ENCODE measurements around the gene NAA80.
"Not testable (repeated sequence)": the region's sequence is repeated elsewhere in the genome, so short reads cannot be mapped to it uniquely, and the experiment has no call there.

Gene NAA80

DNA sequence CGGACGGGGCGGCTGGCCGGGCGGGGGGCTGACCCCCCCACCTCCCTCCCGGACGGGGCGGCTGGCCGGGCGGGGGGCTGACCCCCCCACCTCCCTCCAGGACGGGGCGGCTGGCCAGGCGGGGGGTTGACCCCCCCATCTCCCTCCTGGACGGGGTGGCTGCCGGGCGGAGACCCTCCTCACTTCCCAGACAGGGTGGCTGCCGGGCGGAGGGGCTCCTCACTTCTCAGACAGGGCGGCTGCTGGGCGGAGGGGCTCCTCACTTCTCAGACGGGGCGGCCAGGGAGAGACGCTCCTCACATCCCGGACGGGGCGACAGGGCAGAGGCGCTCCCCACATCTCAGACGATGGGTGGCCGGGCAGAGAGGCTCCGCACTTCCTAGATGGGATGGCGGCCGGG lies 12.8 kb upstream of the NAA80 start:
- not testable (repeated sequence) for DNase-seq

DNA sequence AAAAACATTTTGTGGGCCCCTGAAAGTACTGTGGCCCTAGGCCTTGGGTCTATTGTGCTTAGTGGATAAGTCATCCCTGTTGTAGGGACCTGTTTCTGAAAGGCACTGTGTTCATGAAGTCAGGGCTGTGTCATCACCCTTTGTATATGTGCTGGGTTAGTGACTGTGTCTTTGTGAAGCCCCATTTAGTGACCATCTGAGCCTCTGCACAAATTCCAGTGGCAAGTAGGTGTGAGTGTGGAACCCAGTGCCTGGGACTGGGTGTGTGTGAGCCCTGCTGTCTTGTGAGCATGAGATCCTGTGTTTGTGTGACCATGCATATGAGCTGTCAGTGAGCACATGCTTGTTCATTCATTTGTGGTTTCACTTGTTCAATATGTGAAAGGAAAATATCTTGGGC lies 5.4 kb upstream of the NAA80 start:
- DNase-seq: no peak

DNA sequence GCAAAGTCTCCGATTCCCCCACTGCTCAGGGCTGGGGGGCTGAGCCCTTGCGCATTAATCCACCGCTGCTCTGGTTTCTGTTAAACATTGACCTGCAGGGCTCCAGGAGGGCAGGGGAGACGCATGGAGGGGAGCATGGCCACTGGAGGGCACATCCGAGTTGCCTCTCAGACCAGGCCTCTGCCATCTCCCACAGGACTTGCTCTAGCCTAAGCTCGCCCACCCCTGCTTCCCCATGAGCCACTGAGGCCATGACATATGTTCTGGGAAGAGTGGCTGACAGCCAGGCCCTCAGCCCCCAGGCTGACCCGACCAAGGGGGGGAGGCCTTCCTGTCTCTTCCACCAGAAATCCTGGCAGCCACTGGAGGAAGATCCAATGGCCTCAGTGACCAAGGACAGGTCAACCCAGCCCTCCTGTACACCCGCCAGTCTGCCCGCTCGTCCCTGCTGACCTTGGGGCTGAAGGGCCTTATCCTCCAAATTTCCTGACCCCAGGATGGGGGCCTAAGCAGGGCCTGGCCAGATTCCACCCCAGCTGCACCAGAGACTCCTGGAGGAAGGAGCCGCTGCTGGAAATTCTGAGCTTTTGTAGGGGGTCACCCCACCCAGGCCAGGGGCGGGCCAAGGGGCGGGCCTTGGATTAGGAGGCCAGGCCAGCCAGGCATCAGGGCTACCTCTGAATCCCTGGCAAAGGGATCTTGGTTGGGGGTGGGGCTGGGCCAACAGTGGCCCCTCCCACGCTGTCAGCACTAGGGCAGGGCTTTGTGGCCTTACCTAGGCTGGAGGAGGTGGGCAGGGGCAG lies 4.0 kb upstream of the NAA80 start, which contains the start of gene HYAL1:
Gene HYAL1, minus strand, starts transcription at position 562 of the 803 bp plus-strand sequence. CDS start 618 bp downstream, outside the sequence.
- DNase-seq: no peak

DNA sequence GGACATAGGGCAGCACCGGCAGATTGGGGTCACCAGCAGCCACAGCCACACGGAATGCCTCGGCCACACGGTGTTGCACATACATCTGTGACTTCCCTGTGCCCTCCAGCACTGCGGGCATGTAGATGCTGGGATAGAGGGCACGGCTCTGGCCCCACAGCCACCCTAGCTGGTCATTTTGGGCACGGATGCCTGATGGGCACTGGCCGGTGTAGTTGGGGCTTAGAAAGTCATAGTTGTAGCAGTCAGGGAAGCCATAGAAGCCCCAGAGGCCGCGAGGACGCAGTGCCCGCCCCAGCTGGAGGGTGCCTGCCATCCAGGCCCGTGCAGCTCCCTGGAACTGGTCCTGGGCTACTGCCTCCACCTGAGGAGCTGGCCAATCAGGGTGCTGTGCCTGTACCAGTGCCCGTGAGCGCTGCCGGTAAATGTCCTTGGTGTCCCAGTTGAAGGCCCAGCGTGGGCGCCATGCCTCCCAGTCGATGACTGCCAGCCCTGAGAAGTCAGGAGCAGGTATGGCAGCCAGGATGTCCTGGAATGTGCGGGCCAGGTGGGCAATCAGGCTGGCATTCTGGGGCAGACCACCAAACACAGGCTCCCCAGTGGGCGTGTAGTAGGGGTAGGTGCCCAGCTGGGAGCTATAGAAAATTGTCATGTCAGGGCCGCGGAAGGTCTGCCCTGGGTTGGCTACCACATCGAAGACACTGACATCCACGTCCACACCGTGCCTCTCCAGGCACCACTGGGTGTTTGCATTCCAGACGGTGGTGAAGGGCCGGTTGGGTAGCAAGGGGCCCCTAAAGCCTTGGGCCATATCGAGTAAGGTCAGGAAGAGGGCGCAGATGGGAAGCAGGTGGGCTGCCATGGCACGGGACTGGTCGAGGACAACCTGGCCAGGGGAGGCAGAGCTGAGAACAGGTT lies 3.1 kb upstream of the NAA80 start:
- DNase-seq: no peak

DNA sequence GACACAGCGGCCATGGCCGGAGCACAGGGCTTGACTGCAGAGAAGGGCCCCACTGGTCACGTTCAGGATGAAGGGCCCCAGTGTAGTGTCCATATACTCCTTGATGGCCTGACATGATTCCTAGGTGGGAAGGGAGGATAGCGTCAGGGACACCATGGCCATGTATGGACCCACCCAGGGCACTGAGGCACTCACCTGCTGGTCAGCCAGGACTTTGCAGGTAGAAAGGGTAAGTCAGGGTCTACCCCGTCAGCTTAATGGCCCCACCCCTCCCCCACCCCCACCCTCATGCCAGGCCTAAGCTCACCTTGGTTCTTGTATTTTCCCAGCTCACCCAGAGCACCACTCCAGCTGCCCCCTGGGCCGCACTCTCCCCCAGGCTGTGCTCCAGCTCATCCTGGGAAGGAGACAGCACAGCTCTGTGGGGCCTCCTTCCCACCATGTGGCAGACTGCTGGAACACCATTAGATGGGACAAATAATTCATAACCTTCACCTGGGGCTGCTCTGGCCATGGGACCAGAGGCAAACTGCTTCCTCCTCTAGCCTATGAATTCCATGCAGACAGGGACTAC lies 1.6 kb upstream of the NAA80 start:
- DNase-seq: no peak

DNA sequence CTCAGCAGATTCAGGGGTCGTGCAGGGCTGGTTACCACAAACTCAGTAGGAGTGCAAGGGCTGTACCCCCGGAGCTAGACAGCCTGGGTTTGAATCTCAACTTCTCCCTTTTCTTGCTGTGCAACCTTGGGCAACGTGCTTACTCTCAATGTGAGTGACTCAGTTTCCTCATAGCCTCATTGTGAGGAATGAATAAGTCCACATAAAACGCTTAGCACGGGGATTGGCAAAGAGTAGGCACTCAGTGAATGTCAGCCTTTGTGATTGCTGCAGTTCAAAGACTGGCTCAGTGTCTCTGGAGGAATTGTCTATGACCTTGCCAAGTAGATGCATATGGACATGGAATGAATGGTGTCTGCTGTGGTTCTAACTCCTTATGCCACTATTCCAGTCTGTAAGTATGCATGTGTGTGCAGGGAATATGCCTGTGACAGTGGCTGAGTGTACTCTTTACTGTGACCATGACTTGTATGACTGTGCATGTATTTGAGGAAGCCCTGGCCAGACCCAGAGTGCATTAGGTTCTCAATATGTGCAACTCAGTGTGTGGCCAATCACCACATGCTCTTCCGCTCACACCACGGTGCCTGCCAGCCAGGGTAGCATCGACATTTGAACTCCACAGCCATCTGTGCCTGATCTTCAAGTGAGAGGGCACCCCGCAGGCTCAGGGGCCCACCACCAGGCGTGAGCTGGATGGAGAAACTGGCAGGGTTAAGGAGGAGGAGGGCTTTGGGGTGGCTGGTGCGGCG lies 900 bp upstream of the NAA80 start:
- no peak for DNase-seq

DNA sequence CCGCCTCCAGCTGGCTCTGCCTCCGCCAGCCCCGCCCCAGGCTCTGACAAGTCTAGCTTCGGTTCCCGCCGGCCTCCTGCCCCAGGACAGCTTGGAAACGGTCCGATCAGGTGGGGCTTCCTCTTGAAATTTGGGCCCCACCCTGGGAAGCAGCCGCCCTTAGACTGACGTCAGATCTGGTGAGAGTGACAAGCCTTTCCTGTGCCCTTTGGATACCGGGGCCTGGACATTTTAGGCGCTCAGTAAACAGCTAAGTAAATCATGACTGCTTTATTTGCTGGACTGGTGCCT lies 378 bp upstream of the NAA80 start:
- DNase-seq: no peak

DNA sequence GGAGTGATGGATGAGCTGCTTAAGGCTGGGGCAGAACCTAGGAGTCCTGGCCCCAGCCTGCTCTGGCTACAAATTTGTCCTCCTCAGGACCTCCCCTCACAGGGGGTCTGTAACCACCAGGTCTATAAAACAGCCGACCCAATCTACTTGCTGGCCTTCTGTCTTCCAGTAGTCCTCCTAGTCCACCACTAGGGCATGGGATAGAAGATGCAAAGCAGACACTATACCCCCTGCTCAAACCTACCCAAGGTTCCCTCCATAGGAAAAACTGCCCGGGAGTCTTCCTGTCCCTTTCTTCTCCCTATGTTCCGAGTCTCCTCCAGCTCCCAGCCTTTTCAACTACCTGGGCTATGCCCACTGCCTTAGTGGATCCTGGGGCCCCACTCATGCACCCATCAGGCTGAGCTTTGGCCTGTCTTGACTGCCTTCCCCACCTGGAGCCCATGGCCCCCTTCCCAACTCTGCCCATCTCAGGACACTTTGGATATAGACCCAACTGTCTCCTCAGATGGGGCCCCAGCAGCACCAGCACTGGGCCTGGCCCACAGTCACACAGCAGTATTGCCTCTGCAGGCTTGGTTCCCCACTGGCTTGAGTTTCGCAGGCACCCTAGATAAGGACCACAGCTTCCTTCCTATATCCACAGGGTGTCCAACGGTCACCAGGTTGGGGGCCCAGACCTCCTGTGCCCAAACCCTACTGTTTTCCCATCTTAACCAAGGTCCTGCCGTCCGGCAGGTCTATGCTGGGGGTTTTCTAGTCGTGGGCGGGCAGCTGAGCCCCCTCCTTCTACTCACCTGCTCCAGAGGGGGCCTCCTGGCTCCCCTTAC lies 1.1 kb downstream of the NAA80 start:
- no peak for DNase-seq

DNA sequence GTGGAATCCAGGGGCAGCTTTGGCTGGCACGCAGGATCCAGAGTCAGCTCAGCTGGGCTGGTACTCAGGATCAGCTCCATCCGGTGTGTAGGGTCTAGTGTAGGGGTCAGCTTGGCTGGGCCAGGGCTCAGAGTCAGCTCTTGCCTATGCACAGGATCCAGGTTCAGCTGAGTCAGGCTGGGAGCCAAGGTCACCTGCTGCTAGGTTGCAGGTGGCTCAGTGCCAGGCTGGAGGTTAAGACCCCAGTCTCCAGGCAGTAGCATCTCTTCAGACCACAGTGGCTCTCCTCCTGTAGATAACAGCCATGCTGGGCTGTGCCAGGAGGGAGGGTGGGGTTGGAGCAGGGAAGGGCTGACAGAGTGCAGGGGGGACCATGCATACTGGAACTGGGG lies 1.8 kb downstream of the NAA80 start:
- DNase-seq: no peak

DNA sequence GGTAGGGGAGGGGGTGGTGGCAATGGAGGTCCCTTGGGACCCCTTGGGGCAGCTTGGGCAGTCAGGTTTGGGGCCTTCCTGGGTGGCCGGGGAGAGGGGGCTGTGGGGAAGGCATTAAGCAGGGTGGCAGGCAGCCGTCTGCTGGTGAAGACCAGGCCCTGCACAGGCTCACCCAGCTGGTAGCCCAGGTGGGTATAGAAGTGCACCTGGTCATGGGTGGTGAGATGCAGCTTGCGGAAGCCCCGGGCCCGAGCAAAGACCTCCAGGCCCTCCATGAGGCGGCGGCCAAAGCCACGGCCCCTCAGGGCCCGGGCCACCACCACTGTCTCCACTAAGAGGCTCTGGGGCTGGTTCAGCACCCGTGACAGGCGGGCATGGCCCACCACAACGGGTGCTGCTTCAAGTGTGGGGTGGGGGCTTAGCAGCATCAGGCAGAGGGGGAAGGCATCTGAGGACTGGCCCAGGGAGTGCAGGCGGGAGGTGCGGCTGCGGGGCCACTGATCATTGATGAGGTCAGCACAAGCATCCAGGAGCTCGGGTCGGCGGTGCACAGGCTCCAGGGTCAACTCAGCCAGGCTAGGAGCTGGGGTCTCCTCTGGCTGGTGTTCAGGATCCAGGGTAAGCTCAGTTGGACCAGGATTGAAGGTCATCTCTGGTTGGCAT lies 2.4 kb downstream of the NAA80 start:
- no peak for DNase-seq

DNA sequence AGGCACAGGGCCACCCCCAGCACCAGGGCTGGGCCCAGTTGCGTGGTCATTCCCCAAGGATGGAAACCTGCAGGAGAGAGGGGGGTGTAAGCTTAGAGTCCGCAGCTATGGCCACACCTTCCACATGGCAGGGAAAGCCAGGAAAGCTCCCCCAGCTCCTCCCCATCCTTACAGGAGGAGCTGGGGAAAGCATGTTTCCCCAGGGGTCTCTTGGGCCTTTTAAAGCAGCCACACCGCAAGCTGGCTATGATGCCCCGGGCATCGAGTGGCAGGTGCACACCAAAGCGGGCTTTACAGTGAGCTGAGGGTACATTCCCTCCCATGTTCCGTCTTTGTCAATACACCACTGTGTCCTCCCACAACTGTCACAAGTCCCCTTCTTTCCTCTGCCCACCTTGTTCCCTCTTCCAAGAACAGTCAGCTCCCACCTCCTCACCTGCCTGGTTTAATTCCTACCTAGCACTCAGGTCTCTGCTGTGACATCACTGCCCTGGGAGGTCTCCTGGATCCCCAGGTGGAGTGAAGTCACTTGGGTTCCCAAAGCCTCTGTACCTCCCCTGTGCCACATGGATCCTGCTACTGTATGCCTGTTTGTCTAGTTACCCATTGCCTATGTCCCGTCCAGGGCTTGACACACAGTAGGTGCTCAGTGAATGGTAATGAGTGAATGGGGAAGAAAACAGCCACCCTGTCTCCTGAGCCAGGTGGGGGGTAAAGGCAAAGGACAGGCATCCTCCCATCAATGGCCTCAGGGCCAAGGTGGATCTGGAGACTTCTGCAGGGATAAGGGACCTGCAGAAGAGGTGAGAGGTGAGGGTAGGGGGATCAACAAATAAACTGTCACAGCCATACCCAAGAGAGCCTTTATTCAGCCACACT lies 3.4 kb downstream of the NAA80 start:
- DNase-seq: no peak

DNA sequence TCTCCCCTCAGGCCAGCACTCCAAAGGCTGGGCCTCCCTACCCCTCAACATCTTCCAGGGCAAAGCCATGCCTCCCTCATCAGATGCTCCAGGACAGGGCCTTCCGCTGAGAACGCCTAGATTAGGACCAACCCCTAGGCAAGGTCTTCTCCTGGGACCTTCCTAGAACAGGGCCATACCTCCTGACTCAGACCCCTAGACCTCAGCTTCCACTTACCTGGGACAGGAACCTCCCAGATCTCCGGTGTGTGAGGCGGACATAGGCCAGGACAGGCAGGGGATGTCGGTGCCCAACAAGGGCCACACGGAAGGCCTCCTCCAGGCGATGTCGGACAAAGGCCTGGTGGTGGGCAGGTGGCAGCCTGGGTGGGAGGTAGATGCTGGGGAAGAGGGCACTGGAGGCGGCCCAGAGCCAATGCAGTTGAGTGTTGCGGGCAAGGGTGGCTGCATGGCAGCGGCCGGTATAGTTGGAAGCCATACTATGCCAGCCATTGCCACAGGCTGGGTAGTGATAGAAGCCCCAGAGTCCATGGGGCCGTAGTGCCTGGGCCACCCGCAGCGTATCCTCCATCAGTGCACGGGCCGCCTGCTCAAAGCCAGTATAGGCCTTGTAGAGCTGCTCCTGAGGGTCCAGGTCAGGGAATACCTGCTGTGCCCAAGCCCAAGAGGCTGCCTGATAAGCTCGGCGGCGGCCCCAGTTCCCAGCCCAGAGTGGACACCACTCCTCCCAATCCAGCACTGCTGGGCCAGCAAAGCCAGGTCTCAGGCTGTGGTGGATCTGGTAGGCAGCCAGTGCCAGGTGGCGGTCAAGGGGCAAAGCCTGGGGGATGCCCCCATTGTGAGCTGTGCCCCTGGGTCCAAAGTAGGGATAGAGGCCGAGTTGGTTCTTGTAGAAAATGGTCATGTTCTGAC lies 4.5 kb downstream of the NAA80 start:
- DNase-seq: no peak

DNA sequence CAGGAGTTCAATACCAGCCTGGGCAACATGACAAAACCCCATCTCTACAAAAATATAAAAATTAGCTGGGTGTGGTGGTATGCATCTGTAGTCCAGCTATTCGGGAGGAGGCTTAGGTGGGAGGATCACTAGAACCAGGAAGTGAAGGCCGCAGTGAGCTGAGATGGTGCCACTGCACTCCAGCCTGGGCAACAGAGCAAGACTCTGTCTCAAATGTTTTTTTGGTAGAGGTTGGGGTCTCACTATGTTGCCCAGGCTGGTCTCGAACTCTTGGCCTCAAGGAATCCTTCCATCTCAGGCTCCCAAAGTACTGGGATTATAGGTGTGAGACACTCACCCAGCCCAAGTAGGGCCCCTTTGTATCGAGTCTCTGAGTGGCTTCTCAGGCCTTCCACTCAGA lies 5.1 kb downstream of the NAA80 start:
- DNase-seq: no peak

DNA sequence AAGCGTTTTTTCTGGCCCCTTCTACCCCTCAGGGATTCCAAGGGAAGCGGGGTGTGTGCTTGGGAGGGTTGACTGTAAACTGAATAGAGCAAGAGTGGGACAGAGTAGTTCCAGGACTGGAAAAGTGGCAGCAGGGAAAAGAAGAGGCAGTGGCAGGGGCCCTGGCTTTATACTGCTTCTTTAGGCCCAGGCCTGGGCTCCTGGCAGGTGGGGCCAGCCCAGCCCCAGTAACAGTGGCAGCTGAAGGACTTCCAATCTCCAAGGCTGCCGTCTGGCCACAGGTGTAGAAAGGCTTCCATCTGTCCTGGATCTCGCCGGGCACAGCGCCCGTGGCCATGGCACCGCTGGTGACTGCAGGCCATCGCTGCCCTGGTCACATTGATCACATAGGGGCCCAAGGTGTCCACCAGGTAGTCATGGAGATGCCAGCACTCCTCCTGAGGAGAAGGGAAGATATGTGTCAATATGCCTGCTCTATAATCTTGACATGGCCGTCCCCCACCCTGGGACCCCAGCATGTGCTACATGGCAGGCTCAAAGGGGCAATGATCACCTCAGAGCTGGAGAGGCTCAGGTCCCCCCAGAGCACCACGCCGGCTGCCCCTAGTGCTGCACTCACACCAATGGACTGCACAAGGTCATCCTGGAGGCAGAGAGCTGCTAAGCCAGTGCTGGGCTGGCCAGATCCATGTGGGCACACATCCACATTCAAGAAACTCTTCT lies 6.0 kb downstream of the NAA80 start:
- no peak for DNase-seq

DNA sequence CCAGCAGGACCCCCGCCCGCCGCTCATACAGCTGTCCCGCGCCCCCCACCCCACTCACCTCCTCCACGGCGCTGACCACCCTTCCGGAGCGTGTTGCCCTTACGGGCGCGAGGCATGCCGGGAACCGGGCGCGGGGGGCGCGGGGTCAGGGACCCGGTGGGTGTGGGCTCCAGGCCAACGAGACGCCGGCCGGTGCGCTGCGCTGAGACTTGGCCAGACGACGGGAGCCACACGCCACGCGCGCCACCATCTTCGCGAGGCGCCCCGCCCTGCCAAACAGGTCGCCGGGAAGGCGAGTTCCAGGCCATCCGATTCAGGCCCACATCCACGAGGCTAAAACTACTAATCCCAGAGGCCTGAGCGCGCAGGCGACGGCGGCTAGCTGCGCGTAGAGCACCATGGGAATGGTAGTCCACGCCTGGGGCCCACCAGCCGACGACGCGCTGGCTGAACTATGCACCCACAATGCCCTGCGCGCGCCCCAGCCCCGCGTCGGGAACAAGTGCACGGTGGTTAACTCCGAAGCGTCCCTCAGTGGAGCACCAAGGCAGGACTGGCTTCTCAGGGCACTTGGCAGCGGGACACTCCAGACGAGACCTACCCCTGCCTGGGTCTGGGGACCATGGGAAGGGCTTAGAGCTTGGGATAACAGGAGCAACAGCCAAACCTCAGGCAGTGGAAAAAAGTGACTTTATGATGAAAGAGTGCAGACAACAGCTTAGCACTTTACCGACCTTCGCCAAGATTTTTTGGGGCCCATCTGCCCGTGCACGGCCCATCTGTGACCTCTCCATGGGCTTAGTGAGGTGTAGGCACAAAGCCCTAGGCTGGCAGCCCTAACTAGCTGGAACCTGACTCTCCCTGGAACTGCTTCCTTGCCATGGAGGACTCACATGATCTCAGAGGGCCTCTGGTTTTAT lies 6.8 kb downstream of the NAA80 start, which contains the start of gene IFRD2:
Gene IFRD2, minus strand, starts transcription at position 271 of the 920 bp plus-strand sequence. Its CDS starts 155 bp downstream, at position 116.
- peak; percentile 83 to 93 (median 90) for DNase-seq

DNA sequence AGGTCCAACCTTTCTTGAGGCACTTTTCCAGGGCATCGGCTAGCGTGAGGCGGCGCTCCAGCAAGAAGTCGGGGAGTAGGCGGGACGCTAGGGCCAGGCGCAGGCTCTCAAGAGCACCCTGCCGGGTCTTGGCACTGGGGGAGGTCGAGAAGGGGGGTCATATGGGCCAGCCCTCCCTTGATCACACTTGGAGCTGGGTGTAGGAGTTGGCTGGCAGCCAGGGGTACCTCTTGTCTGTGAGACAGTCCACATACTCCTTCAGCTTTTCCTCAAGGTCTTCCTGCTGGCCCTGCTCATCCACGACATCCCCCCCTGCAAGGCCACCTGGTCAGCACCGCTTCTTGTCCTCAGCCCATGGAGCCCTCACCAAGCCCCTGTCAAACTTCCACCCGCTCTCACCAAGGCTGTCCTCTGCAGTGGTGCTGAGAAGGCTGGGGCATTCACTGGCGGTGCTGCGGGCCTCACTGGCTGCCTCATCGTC lies 9.0 kb downstream of the NAA80 start:
- no peak for DNase-seq

DNA sequence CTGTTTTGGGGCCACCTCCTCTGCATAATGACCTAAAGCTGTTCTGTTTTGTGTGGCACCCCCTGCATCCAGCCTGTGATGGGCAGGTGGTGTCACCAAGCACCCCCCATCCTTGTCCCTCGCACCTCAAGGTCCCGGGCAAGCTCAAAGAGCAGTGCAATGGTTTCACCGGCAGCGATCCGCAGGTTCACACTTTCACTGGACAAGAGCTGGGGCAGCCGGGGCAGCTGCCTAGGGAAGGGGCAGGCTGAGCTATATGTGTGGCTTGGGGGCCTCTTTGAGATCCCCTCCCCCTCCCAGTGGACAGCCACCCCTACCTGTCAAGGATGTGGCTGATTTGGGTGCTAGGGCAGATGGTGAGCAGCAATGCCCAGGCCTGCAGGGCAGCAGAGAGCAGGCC lies 10.1 kb downstream of the NAA80 start:
- DNase-seq: no peak
